Measurements from ENCODE around the gene RELN. TPM values are rescaled to one million over a fixed set of nuclear protein-coding genes. Genes with fewer than 3 reads are reported as not detected.

Gene RELN
- total and polyA plus RNA-seq, 9 of the 15 experiments (the other 6 are each of a cell fraction or from before 2014, with no cell fraction given): 12.9 to 43.2 (median 18.1) TPM

- TF ChIP-seq ARID3B (CRISPR knock-in tag; IDR thresholded peaks at IDR 0.05; ENCODE audit: borderline replicate concordance): no peak
- TF ChIP-seq HNRNPUL1 (IDR thresholded peaks at IDR 0.05; ENCODE audit: low read length): no peak
- no peak for TF ChIP-seq GTF2B (IDR thresholded peaks at IDR 0.05; ENCODE audit: extremely low read depth, insufficient read length)
- TF ChIP-seq RNF219 (CRISPR knock-in tag; IDR thresholded peaks at IDR 0.05): no peak
- TF ChIP-seq TEAD4 (IDR thresholded peaks at IDR 0.05; ENCODE audit: low read length): peak; percentile 45
- no peak for TF ChIP-seq TEAD4 (CRISPR knock-in tag; IDR thresholded peaks at IDR 0.05; ENCODE audit: borderline replicate concordance)
- no peak for TF ChIP-seq CAMTA2 (CRISPR knock-in tag; conservative IDR thresholded peaks at IDR 0.05)
- no peak for TF ChIP-seq TBL1XR1 (IDR thresholded peaks at IDR 0.05; ENCODE audit: low read length in 2 of 2)
- no peak for TF ChIP-seq HINFP (tag; conservative IDR thresholded peaks at IDR 0.05; ENCODE audit: low read depth)
- no peak for TF ChIP-seq NR2F6 (CRISPR knock-in tag; IDR thresholded peaks at IDR 0.05)
- TF ChIP-seq ARID1B (IDR thresholded peaks at IDR 0.05): peak; percentile 25; the same call in 1 of the 2 replicates
- no peak for TF ChIP-seq KLF16 (IDR thresholded peaks at IDR 0.05)
- TF ChIP-seq ZNF449 (CRISPR knock-in tag; IDR thresholded peaks at IDR 0.05): no peak
- no peak for TF ChIP-seq SAFB2 (IDR thresholded peaks at IDR 0.05; ENCODE audit: borderline replicate concordance, low read depth, low read length, severe bottlenecking)
- TF ChIP-seq DDX20 (tag; IDR thresholded peaks at IDR 0.05; ENCODE audit: low read depth): no peak
- peak; percentile 0; the same call in 1 of the 2 replicates for TF ChIP-seq EHMT2 (IDR thresholded peaks at IDR 0.05)
- no peak for TF ChIP-seq LCOR (CRISPR knock-in tag; IDR thresholded peaks at IDR 0.05)
- TF ChIP-seq SRSF1 (IDR thresholded peaks at IDR 0.05; ENCODE audit: low read depth, low read length): no peak
- peak; percentile 67 for TF ChIP-seq SPI1 (IDR thresholded peaks at IDR 0.05; ENCODE audit: borderline replicate concordance, low read depth, low read length)
- TF ChIP-seq SIN3B (IDR thresholded peaks at IDR 0.05; ENCODE audit: low read depth): no peak
- peak; percentile 22; the same call in 1 of the 2 replicates for TF ChIP-seq TAL1 (IDR thresholded peaks at IDR 0.05)
These were observed 180.0 kb downstream of the RELN start (continued) for GRCh38 chr7:103809229-103809994.
